ENCODE data around the gene IRF1. TPM values are rescaled to one million over a fixed set of nuclear protein-coding genes. Genes with fewer than 3 reads are reported as not detected.

Gene IRF1
- total RNA-seq, 1 experiment from 2014 or later, result 48.9 TPM

- ATAC-seq, result no peak
- Histone ChIP-seq H3K36me3 (ENCODE audit: control insufficient read depth, insufficient read depth, low read length) (no peaks in the 10 kb centered on the region), H3K27ac (ENCODE audit: low read length) (0 out of 2 replicates have a peak overlapping the region, but pooled peaks have one; percentile 32), H3K27me3 (ENCODE audit: control insufficient read depth, insufficient read depth, low read length) (no peaks in the 10 kb centered on the region), H3K4me1 (ENCODE audit: control insufficient read depth, insufficient read depth, low read length) (peaks cover 11% of the 10 kb centered on the region), H3K9me3 (ENCODE audit: control insufficient read depth, insufficient read depth, low read depth, low read length) (no peaks in the 10 kb centered on the region), H3K4me3 (ENCODE audit: low read depth in 2 of 2, low read length in 2 of 2) (no peak overlapping the region)
- in situ Hi-C loops (cut with HindIII; ENCODE audit: low pct_unique_long_range_greater_than_20kb, low sequenced_read_pairs) (no loop called here), intact Hi-C loops (cut with micrococcal nuclease; ENCODE audit: unreplicated experiment) (no loop called here)
- ChIA-PET CTCF (no interaction called here), POLR2A (no interaction called here)
- TF ChIP-seq REST (IDR thresholded peaks at IDR 0.05; ENCODE audit: insufficient read depth in 1 of 2, low read depth in 2 of 2, low read length in 1 of 2), result no peak
- TF ChIP-seq SIN3A (IDR thresholded peaks at IDR 0.05; ENCODE audit: borderline replicate concordance, insufficient read depth, low read depth, low read length), result no peak
- TF ChIP-seq POLR2AphosphoS5 (IDR thresholded peaks at IDR 0.05; ENCODE audit: low read depth, low read length), result no peak
- TF ChIP-seq TCF7L2 (IDR thresholded peaks at IDR 0.05; ENCODE audit: low read depth, low read length), result no peak
- no peak for TF ChIP-seq CTCF (IDR thresholded peaks at IDR 0.05)
- BruUV-seq (replicated peaks), result no TSS peak
- no peak for DNase-seq (ENCODE audit: low read depth, low spot score)
These were observed 44.0 kb downstream of the IRF1 start for GRCh38 chr5:132446621-132447020.

GRCh38 chr5:132445930-132446329 is 44.6 kb downstream of the IRF1 start:
- in situ Hi-C loops (cut with HindIII; ENCODE audit: low pct_unique_long_range_greater_than_20kb, low sequenced_read_pairs), result no loop called here
- no peak overlapping the region for H3K27ac ChIP-seq (ENCODE audit: low read length)
- DNase-seq (ENCODE audit: low read depth, low spot score) (no peak), ATAC-seq (peak; percentile 69; the same call in 1 of the 2 replicates)
- H3K27me3 ChIP-seq (ENCODE audit: control insufficient read depth, insufficient read depth, low read length), result no peaks in the 10 kb centered on the region
- ChIA-PET POLR2A (no interaction called here), CTCF (no interaction called here)
- no TSS peak for BruUV-seq (replicated peaks)
- H3K9me3 ChIP-seq (ENCODE audit: control insufficient read depth, insufficient read depth, low read depth, low read length), result no peaks in the 10 kb centered on the region
- intact Hi-C loops (cut with micrococcal nuclease; ENCODE audit: unreplicated experiment), result no loop called here
- no peak overlapping the region for H3K4me3 ChIP-seq (ENCODE audit: low read depth in 2 of 2, low read length in 2 of 2)
- H3K4me1 ChIP-seq (ENCODE audit: control insufficient read depth, insufficient read depth, low read length), result peaks cover 11% of the 10 kb centered on the region
- no peak for TF ChIP-seq CTCF (IDR thresholded peaks at IDR 0.05)
- no peak for TF ChIP-seq POLR2AphosphoS5 (IDR thresholded peaks at IDR 0.05; ENCODE audit: low read depth, low read length)
- no peak for TF ChIP-seq SIN3A (IDR thresholded peaks at IDR 0.05; ENCODE audit: borderline replicate concordance, insufficient read depth, low read depth, low read length)
- no peak for TF ChIP-seq TCF7L2 (IDR thresholded peaks at IDR 0.05; ENCODE audit: low read depth, low read length)
- no peak for TF ChIP-seq REST (IDR thresholded peaks at IDR 0.05; ENCODE audit: insufficient read depth in 1 of 2, low read depth in 2 of 2, low read length in 1 of 2)
- H3K36me3 ChIP-seq (ENCODE audit: control insufficient read depth, insufficient read depth, low read length), result no peaks in the 10 kb centered on the region
